Endothelial cell of umbilical vein (primary cell): Measurements from ENCODE around the gene ARSB. TPM values are rescaled to one million over a fixed set of nuclear protein-coding genes. Genes with fewer than 3 reads are reported as not detected.

ENCODE experiments used
- BruUV-seq: library from RNA; stranded (reverse); fragments of 400-500 nt; replicated peaks from 2 replicates; lab custom pipeline; 2021; lab: Mats Ljungman, UMichigan
- CTCF ChIA-PET: fragments of 300-600, 350-600 bp; sonication (Branson Sonifier 250); formaldehyde crosslinking; loops from one replicate; lab custom pipeline; 2021; ENCODE audit warnings: antibody characterized with exemption, inconsistent platforms; lab: Charles Lee
- POLR2A ChIA-PET: fragments of 300-600, 350-600 bp; sonication (Branson Sonifier 250); formaldehyde crosslinking; loops from one replicate; lab custom pipeline; 2021; ENCODE audit warnings: antibody characterized with exemption, inconsistent platforms; lab: Charles Lee
- DNase-seq: peaks from one replicate; pipeline ENCODE4 v3.0.0-alpha.2; 2011; ENCODE audit warnings: low read depth, low spot score
- FAIRE-seq: peaks from 2 replicates; lab custom pipeline; 2011; peaks lifted over from hg19 to GRCh38; lab: Jason Lieb, UNC
- H2AFZ ChIP-seq: 2 replicates; pipeline ENCODE4 v1.6.0; 2012; ENCODE audit warnings: low read depth, low read length, control low read depth, inconsistent platforms
- H3K27ac ChIP-seq: 2 replicates; pipeline ENCODE4 v1.5.1; 2011; ENCODE audit warnings: low read depth, mild to moderate bottlenecking, control low read depth, low read length, moderate library complexity; ENCODE audit not compliant: insufficient read depth
- H3K27me3 ChIP-seq, 2 experiments: 2 replicates each; pipeline versions ENCODE4 v1.6.0 to v1.6.1; 2011; ENCODE audit warnings: low read length in 2 of 2, mixed read lengths in 1 of 2; ENCODE audit not compliant: control insufficient read depth in 2 of 2, insufficient read depth in 2 of 2
- H3K36me3 ChIP-seq, 2 experiments: 2 replicates in 1 of 2; 3 replicates in 1 of 2; pipeline ENCODE4 v1.5.1; 2011; ENCODE audit warnings: low read length in 2 of 2, mild to moderate bottlenecking in 1 of 2, moderate library complexity in 1 of 2; ENCODE audit not compliant: control insufficient read depth in 2 of 2, insufficient read depth in 2 of 2; ENCODE audit errors: extremely low read depth in 1 of 2
- H3K4me1 ChIP-seq: 3 replicates; pipeline ENCODE4 v1.5.1; 2011; ENCODE audit warnings: mild to moderate bottlenecking, low read length; ENCODE audit not compliant: control insufficient read depth, insufficient read depth; ENCODE audit errors: extremely low read depth
- H3K4me2 ChIP-seq: 2 replicates; pipeline ENCODE4 v1.6.1; 2011; ENCODE audit warnings: low read length, control low read depth, mixed read lengths; ENCODE audit not compliant: insufficient read depth
- H3K4me3 ChIP-seq, 3 experiments: fragments of 200-600 bp in 1 of 3; sonication (generic), shearing (Covaris generic) in 1 of 3; replicated peaks in 1 of 3; 2 replicates each; pipeline ENCODE4 v1.5.1; 2011 to 2016; ENCODE audit warnings: control low read depth in 3 of 3, low read length in 3 of 3, mild to moderate bottlenecking in 2 of 3, inconsistent platforms in 1 of 3, low read depth in 1 of 3, moderate library complexity in 1 of 3; ENCODE audit not compliant: insufficient read depth in 1 of 3
- H3K79me2 ChIP-seq: 2 replicates; pipeline ENCODE4 v1.6.0; 2012; ENCODE audit warnings: low read length, inconsistent platforms; ENCODE audit not compliant: control insufficient read depth, insufficient read depth
- H3K9ac ChIP-seq: replicated peaks from 2 replicates; pipeline ENCODE3; 2011; ENCODE audit warnings: low read length, control low read depth; ENCODE audit not compliant: insufficient read depth; ENCODE audit errors: extremely low read depth
- H3K9me1 ChIP-seq: replicated peaks from 3 replicates; pipeline ENCODE4 v1.6.0; 2011; ENCODE audit warnings: mild to moderate bottlenecking, low read length; ENCODE audit not compliant: control insufficient read depth, insufficient read depth; ENCODE audit errors: extremely low read depth
- H3K9me3 ChIP-seq: replicated peaks from 2 replicates; pipeline ENCODE4 v1.5.1; 2012; ENCODE audit warnings: low read length, inconsistent platforms; ENCODE audit not compliant: control insufficient read depth, insufficient read depth
- H4K20me1 ChIP-seq: replicated peaks from 2 replicates; pipeline ENCODE3; 2011; ENCODE audit warnings: mild to moderate bottlenecking, low read length; ENCODE audit not compliant: control insufficient read depth, insufficient read depth; ENCODE audit errors: extremely low read depth
- EZH2 ChIP-seq: IDR thresholded peaks from 2 replicates; pipeline ENCODE4 v1.6.1; 2012; ENCODE audit warnings: borderline replicate concordance, low read depth, mild to moderate bottlenecking, moderate library complexity, low read length, inconsistent platforms; ENCODE audit not compliant: severe bottlenecking
- FOS ChIP-seq: IDR thresholded peaks from 2 replicates; pipeline ENCODE4 v1.6.1; 2011; ENCODE audit warnings: mild to moderate bottlenecking, low read length, moderate library complexity, borderline replicate concordance; ENCODE audit not compliant: insufficient read depth
- GATA2 ChIP-seq: IDR thresholded peaks from 2 replicates; pipeline ENCODE4 v1.7.0; 2011; ENCODE audit warnings: low read depth, mild to moderate bottlenecking, moderate library complexity, mixed read lengths, low read length; ENCODE audit not compliant: insufficient read length, insufficient read depth
- JUN ChIP-seq: IDR thresholded peaks from 2 replicates; pipeline ENCODE4 v1.6.1; 2011; ENCODE audit warnings: borderline replicate concordance, low read depth; ENCODE audit not compliant: insufficient read length, insufficient read depth
- MYC ChIP-seq: IDR thresholded peaks from one replicate; pipeline ENCODE4 v1.6.1; 2011; ENCODE audit warnings: mild to moderate bottlenecking, low read depth, low read length
- POLR2A ChIP-seq: IDR thresholded peaks from 2 replicates; pipeline ENCODE4 v1.6.1; 2012; ENCODE audit warnings: low read depth, mild to moderate bottlenecking, control low read depth, low read length
- POLR2AphosphoS5 ChIP-seq: IDR thresholded peaks from 2 replicates; pipeline ENCODE4 v1.6.1; 2012; ENCODE audit warnings: low read depth, mild to moderate bottlenecking, control low read depth, low read length, moderate library complexity; ENCODE audit not compliant: insufficient read depth
- dilution Hi-C: fragments of 300-500 bp; cut with MboI; formaldehyde crosslinking; loops from one replicate; pipeline ENCODE4 v1.15.0; 2019; ENCODE audit warnings: low sequenced_read_pairs; ENCODE audit not compliant: extremely low pct_ligation_motif_present
- intact Hi-C: fragments of 100-400 bp; cut with micrococcal nuclease; formaldehyde crosslinking; loops from one replicate; pipeline ENCODE4 v1.10.0; 2022
- polyA plus RNA-seq, 4 experiments: library from polyadenylated mRNA; depleted of rRNA in 3 of 4; stranded (reverse) in 3 of 4; unstranded in 1 of 4; fragments of >200 nt; gene quantifications; 2 replicates each; pipeline versions ENCODE4 v1.2.1 to v1.2.3, GENCODE V29; 2011 to 2012; ENCODE audit warnings: missing spikeins in 1 of 4
- total RNA-seq: library from RNA; stranded (reverse); gene quantifications from 2 replicates; pipeline ENCODE4 v1.2.3, GENCODE V29; 2021
- TF ChIP-seq, protein P1 (sequence below): IDR thresholded peaks from 2 replicates; pipeline ENCODE4 v1.6.1; 2011; ENCODE audit not compliant: insufficient read depth, insufficient read length
- TF ChIP-seq, protein P2 (sequence below), 2 donors: IDR thresholded peaks; 1 replicate in 1 of 2; 2 replicates in 1 of 2; pipeline ENCODE4 v1.5.1; 2011; ENCODE audit warnings: low read length in 2 of 2, mild to moderate bottlenecking in 2 of 2, moderate library complexity in 2 of 2, control low read depth in 1 of 2, inconsistent platforms in 1 of 2, low read depth in 1 of 2; ENCODE audit not compliant: insufficient read depth in 1 of 2; ENCODE audit errors: extremely low read depth in 1 of 2

Gene ARSB
- total and polyA plus RNA-seq, 2 donors (not counting 3 experiments of a cell fraction or from before 2014, with no cell fraction given): 17.2 to 25.8 TPM

DNA sequence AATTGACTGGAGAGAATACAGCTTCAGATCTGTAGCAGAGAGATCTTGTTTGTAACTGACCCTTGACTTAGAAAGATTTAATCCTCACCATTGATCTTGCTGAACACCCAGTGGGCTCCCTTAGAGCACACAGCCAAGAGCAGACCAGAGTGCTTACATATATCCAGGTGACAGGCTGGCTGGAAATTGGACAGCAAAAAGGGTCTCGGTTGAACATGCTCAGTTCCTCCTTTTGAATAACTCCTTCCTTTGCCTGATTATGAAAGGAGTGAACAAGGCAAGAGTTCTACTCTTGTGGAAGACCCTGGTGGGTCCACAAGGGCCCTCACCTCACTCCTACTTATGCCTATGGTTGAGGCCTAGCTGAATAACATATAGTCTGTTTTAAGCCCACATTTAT is 202.4 kb downstream of the ARSB start:
- Histone ChIP-seq H3K79me2 (no peaks in the 10 kb centered on the region), H3K9ac (no peak overlapping the region), H3K4me1 (peaks cover 16% of the 10 kb centered on the region), H3K9me1 (no peaks in the 10 kb centered on the region), H3K36me3 (no peaks in the 10 kb centered on the region), H4K20me1 (no peaks in the 10 kb centered on the region), H3K9me3 (no peaks in the 10 kb centered on the region), H2AFZ (no peak overlapping the region), H3K27me3 (no peaks in the 10 kb centered on the region), H3K4me2 (no peak overlapping the region), H3K27ac (no peak overlapping the region), H3K4me3 (no peak overlapping the region)
- FAIRE-seq (no peak), DNase-seq (no peak)
- dilution Hi-C loops: no loop called here
- intact Hi-C loops: no loop called here
- no peak for TF ChIP-seq MYC
- no peak for TF ChIP-seq POLR2AphosphoS5
- no peak for TF ChIP-seq JUN
- no peak for TF ChIP-seq GATA2
- TF ChIP-seq EZH2: no peak
- TF ChIP-seq, protein P1, sequence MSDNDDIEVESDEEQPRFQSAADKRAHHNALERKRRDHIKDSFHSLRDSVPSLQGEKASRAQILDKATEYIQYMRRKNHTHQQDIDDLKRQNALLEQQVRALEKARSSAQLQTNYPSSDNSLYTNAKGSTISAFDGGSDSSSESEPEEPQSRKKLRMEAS: no peak
- TF ChIP-seq, protein P2, sequence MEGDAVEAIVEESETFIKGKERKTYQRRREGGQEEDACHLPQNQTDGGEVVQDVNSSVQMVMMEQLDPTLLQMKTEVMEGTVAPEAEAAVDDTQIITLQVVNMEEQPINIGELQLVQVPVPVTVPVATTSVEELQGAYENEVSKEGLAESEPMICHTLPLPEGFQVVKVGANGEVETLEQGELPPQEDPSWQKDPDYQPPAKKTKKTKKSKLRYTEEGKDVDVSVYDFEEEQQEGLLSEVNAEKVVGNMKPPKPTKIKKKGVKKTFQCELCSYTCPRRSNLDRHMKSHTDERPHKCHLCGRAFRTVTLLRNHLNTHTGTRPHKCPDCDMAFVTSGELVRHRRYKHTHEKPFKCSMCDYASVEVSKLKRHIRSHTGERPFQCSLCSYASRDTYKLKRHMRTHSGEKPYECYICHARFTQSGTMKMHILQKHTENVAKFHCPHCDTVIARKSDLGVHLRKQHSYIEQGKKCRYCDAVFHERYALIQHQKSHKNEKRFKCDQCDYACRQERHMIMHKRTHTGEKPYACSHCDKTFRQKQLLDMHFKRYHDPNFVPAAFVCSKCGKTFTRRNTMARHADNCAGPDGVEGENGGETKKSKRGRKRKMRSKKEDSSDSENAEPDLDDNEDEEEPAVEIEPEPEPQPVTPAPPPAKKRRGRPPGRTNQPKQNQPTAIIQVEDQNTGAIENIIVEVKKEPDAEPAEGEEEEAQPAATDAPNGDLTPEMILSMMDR (IDR thresholded peaks at IDR 0.05; ENCODE audit: extremely low read depth in 1 of 2, insufficient read depth in 1 of 2, low read depth in 1 of 2, low read length in 2 of 2): no peak
- no peak for TF ChIP-seq FOS
- no peak for TF ChIP-seq POLR2A
- no TSS peak for BruUV-seq
- ChIA-PET CTCF (no interaction called here), POLR2A (no interaction called here)
